ENCODE measurements around the gene TP73.
"Not testable (repeated sequence)": the region's sequence is repeated elsewhere in the genome, so short reads cannot be mapped to it uniquely, and the experiment has no call there.

TP73 gene

DNA sequence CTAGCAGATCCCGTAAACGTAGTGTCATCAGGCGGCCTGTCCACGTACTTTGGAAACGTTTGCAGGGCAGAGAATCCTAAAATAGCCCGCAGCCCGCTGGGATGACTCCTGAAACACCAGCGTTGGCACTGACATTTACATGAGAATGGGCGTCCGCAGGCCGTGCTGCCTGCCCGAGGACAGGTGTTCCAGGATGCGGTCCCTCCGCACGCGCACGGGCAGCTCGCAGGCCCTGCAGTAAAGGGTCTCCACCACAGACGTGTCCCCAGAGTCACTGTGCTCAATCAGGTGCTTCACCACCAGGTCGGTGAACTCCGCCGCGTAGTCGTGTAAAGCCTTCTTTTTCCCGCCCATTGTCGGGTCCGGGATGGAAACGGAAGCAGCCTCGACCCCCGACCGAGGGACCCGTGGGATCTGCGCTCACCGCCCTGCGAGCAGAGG is 94.1 kb downstream of the TP73 start:
- no peak for DNase-seq

- DNase-seq: peak; percentile 78 to 80 (median 79)
Observed at GRCh38 chr1:3746830-3747521, 94.7 kb downstream of the TP73 start.

- DNase-seq: no peak
Observed at GRCh38 chr1:3747522-3747848, 95.2 kb downstream of the TP73 start.

GRCh38 chr1:3747903-3748302 is 95.6 kb downstream of the TP73 start:
- no peak for DNase-seq

GRCh38 chr1:3748316-3748900 is 96.1 kb downstream of the TP73 start:
- not testable (repeated sequence) for DNase-seq

DNA sequence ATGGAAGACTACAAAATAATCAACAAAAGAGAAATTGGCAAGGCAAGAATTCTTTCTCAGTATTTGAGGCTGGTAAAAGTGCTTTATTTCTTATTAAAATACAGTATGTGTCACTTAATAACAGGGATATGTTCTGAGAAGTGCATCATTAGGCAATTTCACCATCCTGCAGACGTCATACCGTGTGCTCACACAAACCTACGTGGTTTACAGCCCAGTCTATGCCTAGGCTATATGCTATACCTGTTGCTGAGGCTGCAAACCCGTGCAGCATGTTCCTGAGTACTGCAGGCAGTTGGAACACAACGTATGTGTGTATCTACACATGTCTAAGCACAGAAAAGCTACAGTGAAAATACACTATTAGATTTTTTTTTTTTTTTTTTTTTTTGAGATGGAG is 97.2 kb downstream of the TP73 start:
- no peak for DNase-seq

GRCh38 chr1:3750741-3751140 is 98.4 kb downstream of the TP73 start:
- DNase-seq: no peak

- DNase-seq: no peak
Observed at GRCh38 chr1:3752400-3752945, 100.2 kb downstream of the TP73 start, which contains the start of gene CCDC27. TSS of gene CCDC27 (plus strand) at chr1:3752450. CDS start at chr1:3752482, 32 bp downstream.

DNA sequence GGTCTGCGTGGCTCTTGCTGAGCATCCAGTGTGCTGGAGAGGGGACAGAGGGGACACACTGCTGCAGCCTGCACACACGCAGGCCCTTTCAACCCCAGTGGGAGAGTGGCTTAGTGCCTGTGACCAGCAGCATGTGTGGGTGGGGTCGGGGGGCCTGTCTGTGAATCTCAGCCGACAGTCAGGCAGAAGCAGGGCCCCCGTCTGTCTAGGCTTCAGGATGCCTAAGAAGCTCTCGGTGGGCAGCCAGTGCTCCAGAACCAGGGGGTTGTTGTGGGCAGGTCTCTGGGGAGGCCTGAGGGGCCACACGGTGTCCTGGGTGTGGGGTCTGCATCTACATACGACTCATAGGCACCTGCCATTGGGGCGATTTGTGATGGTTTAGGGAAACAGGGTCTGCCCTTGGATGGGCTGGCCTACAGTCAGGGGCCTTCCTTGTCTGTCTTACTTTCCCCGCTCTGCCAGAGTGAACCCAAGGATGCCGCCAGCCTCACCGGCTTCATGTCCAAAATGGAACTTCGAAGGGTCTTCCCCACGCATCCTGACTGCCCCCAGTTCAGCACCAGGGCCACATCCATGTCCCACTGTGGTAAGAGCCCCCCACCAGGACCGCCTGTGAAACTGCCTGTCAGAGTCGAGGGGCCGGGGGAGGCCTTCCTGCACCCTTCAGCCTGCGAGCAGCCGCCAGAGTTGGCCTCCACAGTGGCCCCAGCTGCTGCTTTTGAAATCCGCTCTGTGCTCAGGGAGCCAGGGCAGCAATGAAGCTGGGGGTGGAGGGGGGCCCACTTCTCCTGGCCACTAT is 101.5 kb downstream of the TP73 start:
- DNase-seq: no peak

GRCh38 chr1:3756394-3756793 is 104.1 kb downstream of the TP73 start:
- DNase-seq: no peak

- DNase-seq: no peak
Observed at GRCh38 chr1:3759164-3759563, 106.8 kb downstream of the TP73 start.

DNA sequence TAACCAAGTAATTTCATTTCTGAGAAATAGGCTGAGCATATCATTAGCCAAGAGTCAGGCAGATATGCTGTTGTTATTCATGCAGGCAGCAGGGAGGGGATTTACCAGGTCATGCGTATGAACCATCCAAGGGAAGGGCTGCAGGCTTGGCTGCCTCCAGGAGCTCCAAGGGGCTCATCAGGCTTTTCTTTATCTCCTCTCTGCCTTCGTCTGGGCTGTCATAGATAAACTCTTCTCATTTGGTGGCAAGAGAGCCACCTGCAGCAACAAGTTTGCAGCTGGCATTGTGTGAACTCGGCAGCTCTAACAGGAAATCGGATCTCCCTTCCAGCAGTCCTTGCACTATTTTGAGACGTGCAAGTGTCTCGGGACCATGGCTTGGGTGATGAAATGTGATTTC is 107.5 kb downstream of the TP73 start:
- DNase-seq: no peak

GRCh38 chr1:3761296-3762010 is 109.1 kb downstream of the TP73 start:
- no peak for DNase-seq

DNA sequence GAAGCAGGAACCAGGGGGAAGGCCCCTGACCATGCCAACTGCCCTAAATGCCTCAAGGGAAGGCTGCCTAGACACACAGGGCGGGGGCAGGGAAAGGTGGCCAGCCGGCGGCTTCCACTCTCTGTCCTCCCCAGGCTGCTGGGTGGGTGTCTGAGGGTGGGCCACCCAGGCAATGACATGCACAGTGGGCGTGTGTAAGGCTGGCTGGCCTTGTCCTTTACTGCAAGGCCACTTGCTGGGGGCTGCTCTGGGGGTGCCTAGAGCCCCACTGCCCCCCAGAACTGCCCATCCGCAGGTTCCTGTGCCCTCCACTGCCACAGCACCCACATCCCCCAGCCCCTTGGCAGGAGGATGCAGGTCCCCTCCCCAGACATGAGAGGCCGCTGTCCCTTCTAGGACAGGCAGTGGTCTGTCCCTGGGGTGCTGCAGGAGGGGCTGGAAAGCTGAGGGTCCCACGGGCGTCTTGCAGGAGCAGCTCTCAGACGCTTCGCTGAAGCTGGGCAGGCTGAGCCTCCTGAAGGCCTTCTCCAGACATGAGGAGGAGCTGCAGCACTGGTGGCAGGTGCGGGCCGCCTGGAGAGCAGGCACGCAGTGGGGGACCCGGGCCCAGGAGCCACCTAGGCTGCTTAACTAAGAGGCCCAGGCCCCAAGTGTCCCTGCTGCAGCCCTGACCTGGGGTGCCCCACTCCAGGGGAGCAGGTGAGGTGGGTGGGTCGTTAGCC is 110.0 kb downstream of the TP73 start:
- DNase-seq: no peak

DNA sequence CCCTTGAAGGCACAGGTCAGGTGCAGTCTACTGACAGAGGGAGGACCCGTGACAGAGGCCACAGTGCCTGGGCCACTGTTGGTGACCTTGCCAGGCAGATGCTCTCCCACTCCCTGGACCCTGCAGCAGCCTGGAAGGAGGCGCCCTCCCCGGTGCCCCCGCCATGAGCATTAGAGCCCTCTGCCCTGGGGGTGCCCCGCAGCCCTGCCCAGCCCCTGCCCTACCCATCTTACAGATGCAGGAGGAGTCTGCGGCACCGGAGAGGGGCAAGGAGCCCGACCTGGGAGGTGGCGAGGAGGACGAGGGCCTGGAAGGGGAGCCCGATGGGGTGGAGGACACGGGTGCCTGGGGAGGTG is 110.5 kb downstream of the TP73 start:
- no peak for DNase-seq

DNA sequence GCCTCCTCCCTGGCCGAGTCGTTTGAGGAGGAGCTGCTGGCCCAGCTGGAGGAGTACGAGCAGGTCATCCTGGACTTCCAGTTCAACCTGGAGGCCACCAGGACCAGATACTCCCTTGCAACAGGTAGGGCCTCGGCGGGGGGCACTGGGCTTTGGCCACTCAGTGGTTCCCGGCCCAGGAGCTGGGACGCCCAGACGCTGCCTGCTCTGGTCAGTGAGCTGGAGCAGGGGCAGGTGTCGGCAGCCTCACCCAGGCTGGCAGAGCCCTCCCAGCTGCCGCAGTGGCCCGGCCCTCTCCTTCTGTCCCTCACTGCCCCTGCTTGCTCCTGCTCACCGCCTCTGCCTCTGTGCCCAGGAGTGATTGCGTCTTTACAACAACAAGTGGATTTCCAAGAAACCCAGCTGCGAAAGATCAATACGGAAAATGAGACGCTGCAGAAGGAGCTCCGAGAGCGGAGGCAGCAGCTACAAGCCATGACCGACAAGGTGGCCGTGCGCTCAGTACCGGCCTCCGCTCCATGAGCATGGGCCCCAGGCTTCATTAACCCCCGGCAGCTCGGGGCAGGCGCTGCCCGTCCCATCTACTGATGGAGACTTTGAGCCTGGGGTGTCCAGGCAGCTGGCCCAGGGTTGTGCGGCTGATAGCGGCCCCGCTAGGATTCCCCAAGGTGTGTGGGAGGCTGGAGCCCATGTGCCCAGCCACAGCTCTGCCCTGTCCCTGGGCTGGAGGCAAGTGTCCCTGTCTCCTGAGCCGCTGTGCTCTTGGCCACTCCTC is 111.2 kb downstream of the TP73 start:
- no peak for DNase-seq

DNA sequence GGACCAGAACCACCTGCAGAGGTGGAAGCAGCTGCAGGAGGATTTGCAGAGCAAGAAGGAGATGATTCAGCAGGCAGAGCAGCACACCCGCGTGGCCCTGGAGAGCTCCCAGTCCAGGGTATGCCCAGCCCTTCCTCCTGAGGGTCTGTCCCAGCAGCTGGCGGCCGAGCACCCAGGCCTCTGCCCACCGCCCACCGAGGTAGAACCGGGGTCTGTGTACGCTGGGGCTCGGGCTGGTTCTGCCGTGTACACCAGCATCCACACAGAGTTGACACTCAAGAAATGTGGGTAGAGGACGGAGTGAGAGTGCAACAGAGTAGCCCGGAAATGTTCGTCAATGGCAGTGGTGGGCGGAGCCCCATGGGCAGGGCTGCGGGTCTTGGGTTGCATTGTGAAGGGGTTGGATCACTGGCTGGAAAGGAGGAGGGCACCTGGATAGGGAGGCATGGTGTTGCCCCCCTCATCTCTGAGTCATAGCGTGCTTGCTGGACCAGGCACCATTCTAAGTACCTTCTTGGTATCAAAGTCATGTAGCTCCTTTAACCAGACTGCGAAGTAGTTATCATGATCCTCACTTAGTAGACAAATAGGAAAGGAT is 115.1 kb downstream of the TP73 start:
- DNase-seq: no peak

GRCh38 chr1:3768811-3769390 is 116.6 kb downstream of the TP73 start:
- no peak for DNase-seq

GRCh38 chr1:3770047-3770765 is 117.9 kb downstream of the TP73 start:
- DNase-seq: no peak

All from activated CD4-positive, CD25-positive, alpha-beta regulatory T cell (primary cell).